GM12873 (cell line): ENCODE data around the gene DPEP2.

Source experiments
- TF ChIP-seq, protein P1 (sequence below): IDR thresholded peaks from 2 replicates; pipeline ENCODE4 v1.5.1; 2012; ENCODE audit warnings: low read depth, mild to moderate bottlenecking, moderate library complexity, low read length, control low read depth; ENCODE audit not compliant: insufficient read depth; ENCODE audit errors: missing control alignments

Gene DPEP2

DNA sequence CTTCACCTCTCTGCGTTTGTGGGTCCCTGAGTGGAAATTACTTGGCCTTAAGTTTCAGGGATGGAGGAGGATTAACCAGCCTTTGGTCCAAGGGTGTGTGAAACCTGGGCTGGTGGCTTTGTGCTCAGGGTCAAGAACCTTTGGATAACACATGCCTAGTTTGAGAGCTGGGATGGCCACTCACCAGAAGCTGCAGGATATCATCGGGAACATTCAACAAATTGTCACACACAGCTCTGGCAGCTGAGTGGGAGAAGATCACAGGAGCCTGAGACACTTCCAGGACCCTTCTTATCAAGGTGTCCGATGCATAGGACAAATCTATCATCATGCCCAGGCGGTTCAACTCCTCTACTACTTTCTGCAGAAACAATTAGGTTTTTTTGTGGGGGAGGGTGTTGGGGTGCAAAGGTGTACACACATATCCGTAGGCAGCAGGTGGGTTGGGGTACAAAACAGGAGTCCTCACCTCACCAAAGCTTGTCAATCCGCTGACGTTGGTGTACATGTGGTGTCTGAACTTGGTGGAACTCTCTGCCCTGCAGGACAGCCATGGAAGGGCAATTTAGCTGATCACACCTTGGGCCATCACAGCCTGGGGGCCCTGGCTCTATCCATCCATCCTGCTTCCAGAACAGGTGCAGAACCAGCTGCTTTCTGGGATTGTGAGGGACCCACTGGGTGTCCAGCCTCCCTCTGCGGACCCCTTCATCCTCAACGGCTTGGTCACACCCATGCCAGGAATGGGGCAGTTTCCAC, 21.6 kb downstream of the DPEP2 start:
- TF ChIP-seq, protein P1, sequence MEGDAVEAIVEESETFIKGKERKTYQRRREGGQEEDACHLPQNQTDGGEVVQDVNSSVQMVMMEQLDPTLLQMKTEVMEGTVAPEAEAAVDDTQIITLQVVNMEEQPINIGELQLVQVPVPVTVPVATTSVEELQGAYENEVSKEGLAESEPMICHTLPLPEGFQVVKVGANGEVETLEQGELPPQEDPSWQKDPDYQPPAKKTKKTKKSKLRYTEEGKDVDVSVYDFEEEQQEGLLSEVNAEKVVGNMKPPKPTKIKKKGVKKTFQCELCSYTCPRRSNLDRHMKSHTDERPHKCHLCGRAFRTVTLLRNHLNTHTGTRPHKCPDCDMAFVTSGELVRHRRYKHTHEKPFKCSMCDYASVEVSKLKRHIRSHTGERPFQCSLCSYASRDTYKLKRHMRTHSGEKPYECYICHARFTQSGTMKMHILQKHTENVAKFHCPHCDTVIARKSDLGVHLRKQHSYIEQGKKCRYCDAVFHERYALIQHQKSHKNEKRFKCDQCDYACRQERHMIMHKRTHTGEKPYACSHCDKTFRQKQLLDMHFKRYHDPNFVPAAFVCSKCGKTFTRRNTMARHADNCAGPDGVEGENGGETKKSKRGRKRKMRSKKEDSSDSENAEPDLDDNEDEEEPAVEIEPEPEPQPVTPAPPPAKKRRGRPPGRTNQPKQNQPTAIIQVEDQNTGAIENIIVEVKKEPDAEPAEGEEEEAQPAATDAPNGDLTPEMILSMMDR, result no peak

DNA sequence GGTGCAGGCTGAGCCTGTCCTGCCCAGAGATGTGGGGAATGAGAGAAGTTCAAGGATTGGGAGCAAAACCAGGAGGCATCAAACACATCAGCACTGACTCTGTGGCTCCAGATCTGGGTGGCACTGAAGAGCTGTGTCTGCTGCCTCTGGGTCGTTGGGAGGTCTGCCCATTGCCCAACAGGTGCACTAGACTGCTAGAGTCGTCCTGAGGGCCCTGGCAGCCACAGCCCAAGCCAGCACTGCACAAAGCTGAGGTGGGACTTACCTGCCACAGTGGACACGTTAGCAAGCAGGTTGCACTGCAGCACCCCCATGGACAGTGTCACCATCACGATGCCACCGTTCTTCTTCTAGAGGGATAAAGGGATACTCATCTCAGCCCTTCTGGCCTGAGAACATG, 22.3 kb downstream of the DPEP2 start:
- TF ChIP-seq, protein P1, result no peak

DNA sequence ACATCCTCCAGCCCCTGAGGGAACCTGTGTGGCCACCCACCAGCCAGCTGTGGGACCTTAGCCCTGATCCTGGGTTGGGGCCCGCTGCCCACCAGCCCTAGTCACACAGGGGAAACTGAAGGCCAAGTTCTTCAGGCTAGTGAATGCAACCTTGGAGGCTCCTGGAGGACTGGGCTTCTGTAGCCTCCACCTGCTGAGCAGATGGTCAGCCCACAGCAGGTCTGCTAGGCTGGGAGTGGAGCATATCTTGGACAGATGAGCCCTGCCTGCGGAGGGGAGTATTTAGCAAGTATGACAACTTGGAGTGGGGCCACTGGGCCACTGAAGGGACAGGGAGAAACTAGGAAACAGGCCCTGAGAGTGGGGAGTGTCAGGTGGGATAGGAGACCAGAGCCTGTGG, 23.1 kb downstream of the DPEP2 start:
- TF ChIP-seq, protein P1, result no peak

DNA sequence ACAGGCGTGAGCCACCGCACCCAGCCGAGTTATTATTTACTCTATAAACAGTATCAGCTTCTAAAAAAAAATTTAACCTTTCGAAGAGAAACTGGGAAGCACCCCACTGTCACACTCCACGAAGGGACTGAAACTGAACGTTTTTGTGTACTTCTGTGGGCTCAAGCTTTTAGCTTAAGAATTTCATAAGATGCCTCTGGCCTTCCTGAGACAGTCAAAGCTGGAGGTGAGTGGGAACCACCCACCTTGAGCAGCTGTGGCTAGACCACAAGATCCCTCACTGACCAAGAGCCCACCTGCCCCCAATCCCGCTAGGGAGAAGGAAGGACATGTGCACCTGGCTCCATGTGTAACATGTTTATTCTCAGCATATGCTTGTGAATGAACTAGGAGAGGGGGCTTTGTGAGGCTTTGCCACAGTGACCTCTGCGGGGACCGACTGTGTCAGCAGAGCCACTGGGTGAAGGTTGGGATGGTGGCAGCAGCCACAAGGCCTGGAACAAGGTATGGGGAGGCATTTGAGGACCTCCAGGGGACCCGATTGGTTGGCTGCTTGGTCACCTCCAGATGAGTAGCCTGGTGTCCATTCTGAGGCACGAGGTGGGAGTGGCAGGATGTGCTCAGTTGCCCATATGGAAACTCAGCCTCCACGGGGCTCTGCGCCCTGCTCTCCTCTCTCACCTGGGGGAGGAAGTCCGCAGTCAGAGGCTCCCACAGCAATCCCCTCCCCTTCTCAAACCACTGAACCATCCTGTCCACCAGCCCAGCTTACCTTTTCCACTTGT, 23.8 kb downstream of the DPEP2 start:
- TF ChIP-seq, protein P1, result no peak

DNA sequence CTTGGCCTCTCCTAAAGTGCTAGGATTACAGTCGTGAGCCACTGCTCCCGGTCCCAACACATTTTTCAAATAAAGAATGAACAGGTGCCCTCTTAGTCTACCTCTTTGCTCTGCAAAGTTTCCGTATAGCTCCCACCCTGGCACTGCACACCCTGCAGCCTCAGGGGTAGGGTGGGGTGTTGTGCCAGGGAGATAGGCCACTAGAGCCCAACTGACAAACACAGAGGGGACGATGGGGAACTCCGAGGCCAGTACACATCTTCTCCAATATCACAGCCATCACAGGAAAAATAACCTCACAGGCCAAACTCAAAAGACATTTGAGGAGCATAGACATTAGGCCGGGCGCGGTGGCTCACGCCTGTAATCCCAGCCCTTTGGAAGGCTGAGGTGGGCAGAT, 28.2 kb downstream of the DPEP2 start:
- TF ChIP-seq, protein P1, result no peak

DNA sequence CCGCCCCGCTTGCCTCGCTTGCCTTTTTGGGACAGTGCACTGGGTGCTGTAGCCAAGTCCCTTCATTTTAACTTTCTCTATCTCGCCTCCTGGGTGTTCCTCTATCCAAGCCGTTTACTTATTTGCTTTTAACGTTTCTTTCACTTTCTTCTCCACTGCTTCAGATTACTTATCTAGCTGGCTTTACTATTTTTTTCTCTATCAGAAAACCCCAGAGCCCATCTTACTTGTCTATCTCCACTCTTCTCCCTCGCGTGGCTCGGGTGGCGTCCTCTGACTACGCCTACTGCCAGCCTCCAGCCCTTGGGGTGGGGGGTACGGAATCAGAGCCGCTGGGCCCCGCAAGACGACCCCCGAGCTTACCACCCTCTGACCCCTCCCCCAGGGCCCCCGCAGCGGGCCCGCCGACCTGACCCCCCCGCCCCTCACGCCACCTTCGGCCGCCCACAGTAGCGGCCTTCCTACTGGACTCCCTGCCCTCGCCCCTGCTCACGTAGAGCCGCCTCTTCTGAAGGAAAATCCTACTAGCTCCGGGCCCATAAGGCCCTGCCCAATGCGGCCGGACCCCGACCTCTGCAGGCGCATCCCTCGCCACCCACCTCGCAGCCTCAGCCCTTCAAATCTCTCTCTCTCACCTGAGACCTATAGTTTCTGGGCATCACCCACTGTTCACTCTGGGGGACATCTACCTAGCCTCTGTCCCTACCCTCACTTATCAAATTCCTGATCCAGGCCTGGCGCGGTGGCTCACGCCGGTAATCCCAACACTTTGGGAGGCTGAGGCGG, 29.8 kb downstream of the DPEP2 start:
- TF ChIP-seq, protein P1, result no peak
